ENCODE measurements around the gene SH3RF3. TPM values are rescaled to one million over a fixed set of nuclear protein-coding genes. Genes with fewer than 3 reads are reported as not detected.

SH3RF3 gene
- total and polyA plus RNA-seq, 2 of the 13 experiments (the other 11 are each of a cell fraction or from before 2014, with no cell fraction given): 0.04 TPM; not detected in 1

- no peaks in the 10 kb centered on the region for H3K79me2 ChIP-seq (ENCODE audit: insufficient read depth, low read length)
- in situ Hi-C loops (cut with HindIII; ENCODE audit: extremely low pct_ligation_motif_present, low pct_unique_long_range_greater_than_20kb): no loop called here
- TF ChIP-seq SP1 (IDR thresholded peaks at IDR 0.05) (no peak), SP1 (CRISPR knock-in tag; IDR thresholded peaks at IDR 0.05) (no peak), ZNF547 (CRISPR knock-in tag; IDR thresholded peaks at IDR 0.05) (no peak), ZNF737 (CRISPR knock-in tag; IDR thresholded peaks at IDR 0.05; ENCODE audit: borderline replicate concordance) (no peak), TGIF2 (CRISPR knock-in tag; IDR thresholded peaks at IDR 0.05) (no peak), ZNF382 (CRISPR knock-in tag; IDR thresholded peaks at IDR 0.05; ENCODE audit: borderline replicate concordance) (no peak), GLI4 (CRISPR knock-in tag; IDR thresholded peaks at IDR 0.05; ENCODE audit: borderline replicate concordance) (no peak), ZNF879 (CRISPR knock-in tag; IDR thresholded peaks at IDR 0.05) (no peak), ZNF260 (CRISPR knock-in tag; IDR thresholded peaks at IDR 0.05; ENCODE audit: borderline replicate concordance, low read depth) (no peak), SPEN (CRISPR knock-in tag; IDR thresholded peaks at IDR 0.05; ENCODE audit: low read depth) (no peak), ETV6 (CRISPR knock-in tag; conservative IDR thresholded peaks at IDR 0.05) (no peak), ZNF788 (CRISPR knock-in tag; IDR thresholded peaks at IDR 0.05; ENCODE audit: borderline replicate concordance) (no peak), ARHGAP35 (CRISPR knock-in tag; IDR thresholded peaks at IDR 0.05; ENCODE audit: borderline replicate concordance) (no peak), ZNF251 (CRISPR knock-in tag; IDR thresholded peaks at IDR 0.05) (no peak), CCDC6 (CRISPR knock-in tag; IDR thresholded peaks at IDR 0.05) (no peak), ZBTB3 (CRISPR knock-in tag; IDR thresholded peaks at IDR 0.05; ENCODE audit: borderline replicate concordance, low read depth) (no peak), CERS6 (CRISPR knock-in tag; IDR thresholded peaks at IDR 0.05) (no peak)
- TF ChIP-seq, protein P1, sequence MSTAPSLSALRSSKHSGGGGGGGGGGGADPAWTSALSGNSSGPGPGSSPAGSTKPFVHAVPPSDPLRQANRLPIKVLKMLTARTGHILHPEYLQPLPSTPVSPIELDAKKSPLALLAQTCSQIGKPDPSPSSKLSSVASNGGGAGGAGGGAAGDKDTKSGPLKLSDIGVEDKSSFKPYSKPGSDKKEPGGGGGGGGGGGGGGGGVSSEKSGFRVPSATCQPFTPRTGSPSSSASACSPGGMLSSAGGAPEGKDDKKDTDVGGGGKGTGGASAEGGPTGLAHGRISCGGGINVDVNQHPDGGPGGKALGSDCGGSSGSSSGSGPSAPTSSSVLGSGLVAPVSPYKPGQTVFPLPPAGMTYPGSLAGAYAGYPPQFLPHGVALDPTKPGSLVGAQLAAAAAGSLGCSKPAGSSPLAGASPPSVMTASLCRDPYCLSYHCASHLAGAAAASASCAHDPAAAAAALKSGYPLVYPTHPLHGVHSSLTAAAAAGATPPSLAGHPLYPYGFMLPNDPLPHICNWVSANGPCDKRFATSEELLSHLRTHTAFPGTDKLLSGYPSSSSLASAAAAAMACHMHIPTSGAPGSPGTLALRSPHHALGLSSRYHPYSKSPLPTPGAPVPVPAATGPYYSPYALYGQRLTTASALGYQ (CRISPR knock-in tag; IDR thresholded peaks at IDR 0.05): no peak
- TF ChIP-seq, protein P2, sequence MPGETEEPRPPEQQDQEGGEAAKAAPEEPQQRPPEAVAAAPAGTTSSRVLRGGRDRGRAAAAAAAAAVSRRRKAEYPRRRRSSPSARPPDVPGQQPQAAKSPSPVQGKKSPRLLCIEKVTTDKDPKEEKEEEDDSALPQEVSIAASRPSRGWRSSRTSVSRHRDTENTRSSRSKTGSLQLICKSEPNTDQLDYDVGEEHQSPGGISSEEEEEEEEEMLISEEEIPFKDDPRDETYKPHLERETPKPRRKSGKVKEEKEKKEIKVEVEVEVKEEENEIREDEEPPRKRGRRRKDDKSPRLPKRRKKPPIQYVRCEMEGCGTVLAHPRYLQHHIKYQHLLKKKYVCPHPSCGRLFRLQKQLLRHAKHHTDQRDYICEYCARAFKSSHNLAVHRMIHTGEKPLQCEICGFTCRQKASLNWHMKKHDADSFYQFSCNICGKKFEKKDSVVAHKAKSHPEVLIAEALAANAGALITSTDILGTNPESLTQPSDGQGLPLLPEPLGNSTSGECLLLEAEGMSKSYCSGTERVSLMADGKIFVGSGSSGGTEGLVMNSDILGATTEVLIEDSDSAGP (CRISPR knock-in tag; IDR thresholded peaks at IDR 0.05; ENCODE audit: borderline replicate concordance): no peak
- no peaks in the 10 kb centered on the region for H3K4me1 ChIP-seq (ENCODE audit: insufficient read depth, low read length)
- H2AFZ ChIP-seq (ENCODE audit: low read length): no peak overlapping the region
- no peaks in the 10 kb centered on the region for H3K36me3 ChIP-seq (replicated peaks in 1 of 2; ENCODE audit: control insufficient read depth in 1 of 2, insufficient read depth in 2 of 2, low read length in 2 of 2)
- H3K9ac ChIP-seq (ENCODE audit: insufficient read depth, low read depth, low read length): no peak overlapping the region
- no peak overlapping the region for H3K4me2 ChIP-seq (ENCODE audit: low read depth, low read length)
- intact Hi-C loops (cut with micrococcal nuclease; ENCODE audit: unreplicated experiment): no loop called here
- BruUV-seq (replicated peaks): no TSS peak
- POLR2A ChIA-PET: no interaction called here
- WGBS (ENCODE audit: low lambda C conversion rate): 68% methylated on average over 3 of the region's 3 CpGs
- peaks cover 0 to 3% of the 10 kb centered on the region in 2 experiments; a peak in 1 of 5 replicates for H3K27me3 ChIP-seq (ENCODE audit: control insufficient read depth in 1 of 2, insufficient read depth in 2 of 2, low read length in 2 of 2)
- no peak overlapping the region for H3K4me3 ChIP-seq (replicated peaks in 1 of 3; ENCODE audit: insufficient read depth in 1 of 3, low read depth in 2 of 3, low read length in 3 of 3)
- CTCF ChIA-PET (ENCODE audit: low intra/inter-chr PET ratio, low total read pairs): no interaction called here
- ATAC-seq (no peak), DNase-seq (ENCODE audit: low spot score) (no peak), FAIRE-seq (no peak)
- no peak overlapping the region for H3K27ac ChIP-seq (ENCODE audit: extremely low read length, insufficient read depth, low read length)
- H3K9me3 ChIP-seq (ENCODE audit: low read length): no peaks in the 10 kb centered on the region
- no peaks in the 10 kb centered on the region for H4K20me1 ChIP-seq (ENCODE audit: insufficient read depth, low read length)
These were observed 55.4 kb downstream of the SH3RF3 start for GRCh38 chr2:109184368-109184767.
